Neural cell (in vitro differentiated cells): Measurements from ENCODE around the gene GPBAR1. TPM values are rescaled to one million over a fixed set of nuclear protein-coding genes. Genes with fewer than 3 reads are reported as not detected.

Experiments used
- H2AFZ ChIP-seq: fragments of 200-600, 300-800 bp; sonication (generic), shearing (Covaris generic); 2 replicates; pipeline ENCODE4 v1.6.0; 2014; ENCODE audit warnings: low read depth, mild to moderate bottlenecking, antibody characterized with exemption, low read length, moderate library complexity
- H3F3A ChIP-seq: fragments of 200-600 bp; shearing (Covaris generic); 2 replicates; pipeline ENCODE4 v1.6.1; 2016; ENCODE audit warnings: mild to moderate bottlenecking, moderate library complexity, mixed read lengths, antibody characterized with exemption, low read length; ENCODE audit not compliant: insufficient read depth, poor library complexity, severe bottlenecking
- H3K27ac ChIP-seq: fragments of 200-600, 300-800 bp; sonication (generic), shearing (Covaris generic); 2 replicates; pipeline ENCODE4 v1.5.1; 2014; ENCODE audit warnings: mild to moderate bottlenecking, low read length, moderate library complexity
- H3K27me3 ChIP-seq: fragments of 300-800, 200-600 bp; sonication (generic), shearing (Covaris generic); 2 replicates; pipeline ENCODE4 v1.6.0; 2014; ENCODE audit warnings: mild to moderate bottlenecking, low read depth, low read length, moderate library complexity; ENCODE audit not compliant: insufficient read depth
- H3K36me3 ChIP-seq: fragments of 300-800, 200-600 bp; sonication (generic), shearing (Covaris generic); 2 replicates; pipeline ENCODE4 v1.5.1; 2014; ENCODE audit warnings: mild to moderate bottlenecking, antibody characterized with exemption, low read length, moderate library complexity; ENCODE audit not compliant: insufficient read depth
- H3K4me2 ChIP-seq: fragments of 300-800, 200-600 bp; sonication (generic), shearing (Covaris generic); 2 replicates; pipeline ENCODE4 v1.6.0; 2014; ENCODE audit warnings: mild to moderate bottlenecking, low read length
- H3K4me3 ChIP-seq: fragments of 300-800, 200-600 bp; sonication (generic), shearing (Covaris generic); 2 replicates; pipeline ENCODE4 v1.5.1; 2014; ENCODE audit warnings: mild to moderate bottlenecking, low read length, moderate library complexity
- H3K79me2 ChIP-seq: fragments of 200-600 bp; shearing (Covaris generic); replicated peaks from 2 replicates; pipeline ENCODE4 v1.6.0; 2014; ENCODE audit warnings: mild to moderate bottlenecking, low read length, moderate library complexity; ENCODE audit not compliant: insufficient read depth
- H3K9ac ChIP-seq: fragments of 300-800, 200-600 bp; sonication (generic), shearing (Covaris generic); 2 replicates; pipeline ENCODE4 v1.6.1; 2016; ENCODE audit warnings: mild to moderate bottlenecking, low read length, mixed read lengths
- H3K9me2 ChIP-seq: fragments of 200-600 bp; shearing (Covaris generic); 2 replicates; pipeline ENCODE4 v1.6.1; 2016; ENCODE audit warnings: mild to moderate bottlenecking, low read length, mixed read lengths; ENCODE audit not compliant: insufficient read depth
- H3K9me3 ChIP-seq: fragments of 200-600, 300-800 bp; sonication (generic), shearing (Covaris generic); 2 replicates; pipeline ENCODE4 v1.6.1; 2016; ENCODE audit warnings: mild to moderate bottlenecking, mixed run types, low read length, moderate library complexity, mixed read lengths
- H4K20me1 ChIP-seq: fragments of 200-600 bp; shearing (Covaris generic); 2 replicates; pipeline ENCODE4 v1.6.1; 2016; ENCODE audit warnings: mild to moderate bottlenecking, mixed run types; ENCODE audit not compliant: insufficient read depth
- CTCF ChIP-seq: fragments of 450-650 bp; IDR thresholded peaks from 2 replicates; pipeline ENCODE4 v1.5.1; 2014; ENCODE audit warnings: antibody characterized with exemption, mild to moderate bottlenecking, moderate library complexity; ENCODE audit not compliant: poor library complexity, severe bottlenecking
- EP300 ChIP-seq: fragments of 450-650 bp; conservative IDR thresholded peaks from 2 replicates; pipeline ENCODE4 v1.6.1; 2014; ENCODE audit warnings: antibody characterized with exemption, mild to moderate bottlenecking, moderate library complexity; ENCODE audit not compliant: poor library complexity, severe bottlenecking
- EZH2 ChIP-seq: fragments of 200-600, 300-800 bp; shearing (Covaris generic), sonication (generic); IDR thresholded peaks from 2 replicates; pipeline ENCODE4 v1.6.1; 2014; ENCODE audit warnings: antibody characterized with exemption, low read length, borderline replicate concordance, mild to moderate bottlenecking; ENCODE audit not compliant: insufficient read depth, poor library complexity, severe bottlenecking
- MXI1 ChIP-seq: fragments of 450-650 bp; conservative IDR thresholded peaks from 2 replicates; pipeline ENCODE4 v1.6.1; 2014; ENCODE audit warnings: antibody characterized with exemption, mild to moderate bottlenecking; ENCODE audit not compliant: poor library complexity, severe bottlenecking
- POLR2AphosphoS5 ChIP-seq: IDR thresholded peaks from 2 replicates; pipeline ENCODE4 v1.6.1; 2012
- RAD21 ChIP-seq: fragments of 450-650 bp; conservative IDR thresholded peaks from 2 replicates; pipeline ENCODE4 v1.6.1; 2014; ENCODE audit warnings: antibody characterized with exemption, mild to moderate bottlenecking, moderate library complexity
- REST ChIP-seq: IDR thresholded peaks from 2 replicates; pipeline ENCODE4 v1.6.1; 2012; ENCODE audit warnings: borderline replicate concordance
- SMC3 ChIP-seq: fragments of 450-650 bp; conservative IDR thresholded peaks from 2 replicates; pipeline ENCODE4 v1.6.1; 2014; ENCODE audit warnings: antibody characterized with exemption, mild to moderate bottlenecking, moderate library complexity; ENCODE audit not compliant: poor library complexity
- TAF1 ChIP-seq: IDR thresholded peaks from 2 replicates; pipeline ENCODE4 v1.6.1; 2012; ENCODE audit warnings: low read depth
- polyA plus RNA-seq: library from polyadenylated mRNA; depleted of rRNA; stranded (reverse); fragments of >200 nt; gene quantifications from 2 replicates; pipeline ENCODE4 v1.2.3, GENCODE V29; 2014

GPBAR1 gene
- polyA plus RNA-seq, 1 donor from 2014 or later: not detected

DNA sequence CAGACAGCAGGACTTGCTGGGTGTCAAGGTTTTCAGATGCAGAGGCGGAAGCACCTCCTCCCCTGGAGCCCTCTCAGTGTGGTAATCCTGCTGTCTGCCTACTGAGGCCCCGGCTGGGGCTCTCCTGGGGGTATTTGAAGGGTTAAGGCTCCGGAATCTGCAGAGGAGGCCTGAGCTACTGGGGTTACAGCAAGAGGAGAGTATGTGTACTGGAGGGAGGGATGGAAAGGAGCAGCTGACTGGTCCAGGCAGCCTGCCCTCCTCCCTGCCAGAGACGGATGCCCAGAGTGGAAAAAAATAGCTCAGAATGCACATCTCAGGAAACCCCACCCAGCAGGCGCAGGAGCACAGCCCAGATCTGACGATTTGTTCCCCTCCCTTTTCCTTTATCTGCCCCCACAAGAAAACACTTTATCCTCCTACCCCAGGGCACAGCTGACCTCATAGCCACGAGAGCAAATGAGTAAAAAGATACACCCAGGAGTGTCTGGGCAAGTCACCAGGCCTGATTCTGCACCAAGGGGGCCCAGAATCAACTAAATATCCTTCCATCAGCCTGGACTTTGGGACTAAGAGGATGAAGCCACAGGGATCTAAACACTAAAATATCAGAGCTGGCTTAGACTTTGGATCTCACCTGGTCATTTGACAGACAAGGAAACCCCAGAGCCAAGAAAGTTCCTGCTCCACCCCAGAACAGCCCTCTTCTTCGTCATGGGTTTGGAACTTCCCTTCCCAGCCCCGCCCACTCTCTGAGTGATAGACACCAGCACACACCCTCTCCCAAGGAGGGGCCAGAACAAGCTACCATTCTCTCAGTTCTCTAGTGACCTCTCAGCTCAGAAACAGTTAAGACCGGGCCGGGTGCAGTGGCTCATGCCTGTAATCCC, 26.0 kb downstream of the GPBAR1 start:
- no peak overlapping the region for H2AFZ ChIP-seq
- no peaks in the 10 kb centered on the region for H3K79me2 ChIP-seq
- H3K4me2 ChIP-seq: no peak overlapping the region
- H3F3A ChIP-seq: no peaks in the 10 kb centered on the region
- H3K9me2 ChIP-seq: no peaks in the 10 kb centered on the region
- TF ChIP-seq MXI1 (no peak), REST (no peak), RAD21 (no peak), EP300 (no peak), EZH2 (no peak), TAF1 (no peak), POLR2AphosphoS5 (no peak), CTCF (no peak), SMC3 (no peak)
- no peaks in the 10 kb centered on the region for H3K9me3 ChIP-seq
- no peaks in the 10 kb centered on the region for H3K36me3 ChIP-seq
- H3K4me3 ChIP-seq: no peak overlapping the region
- no peaks in the 10 kb centered on the region for H3K27me3 ChIP-seq
- H3K9ac ChIP-seq: no peak overlapping the region
- no peak overlapping the region for H3K27ac ChIP-seq
- no peaks in the 10 kb centered on the region for H4K20me1 ChIP-seq

- Histone ChIP-seq H3K9ac (no peak overlapping the region), H3K9me3 (no peaks in the 10 kb centered on the region), H4K20me1 (no peaks in the 10 kb centered on the region), H3K79me2 (no peaks in the 10 kb centered on the region), H3K27ac (no peak overlapping the region), H3K9me2 (no peaks in the 10 kb centered on the region), H3F3A (no peaks in the 10 kb centered on the region), H3K4me2 (no peak overlapping the region), H2AFZ (no peak overlapping the region), H3K4me3 (no peak overlapping the region), H3K27me3 (peaks cover 4% of the 10 kb centered on the region), H3K36me3 (no peaks in the 10 kb centered on the region)
- no peak for TF ChIP-seq POLR2AphosphoS5
- TF ChIP-seq EP300: no peak
- no peak for TF ChIP-seq MXI1
- no peak for TF ChIP-seq TAF1
- no peak for TF ChIP-seq SMC3
- no peak for TF ChIP-seq EZH2
- no peak for TF ChIP-seq REST
- no peak for TF ChIP-seq RAD21
- no peak for TF ChIP-seq CTCF
Observed at GRCh38 chr2:218289639-218290315, 29.0 kb downstream of the GPBAR1 start.
